ENCODE measurements around the gene JHY. TPM values are rescaled to one million over a fixed set of nuclear protein-coding genes. Genes with fewer than 3 reads are reported as not detected.

Gene JHY
- total RNA-seq, 1 donor from 2014 or later = 10.6 TPM

DNA sequence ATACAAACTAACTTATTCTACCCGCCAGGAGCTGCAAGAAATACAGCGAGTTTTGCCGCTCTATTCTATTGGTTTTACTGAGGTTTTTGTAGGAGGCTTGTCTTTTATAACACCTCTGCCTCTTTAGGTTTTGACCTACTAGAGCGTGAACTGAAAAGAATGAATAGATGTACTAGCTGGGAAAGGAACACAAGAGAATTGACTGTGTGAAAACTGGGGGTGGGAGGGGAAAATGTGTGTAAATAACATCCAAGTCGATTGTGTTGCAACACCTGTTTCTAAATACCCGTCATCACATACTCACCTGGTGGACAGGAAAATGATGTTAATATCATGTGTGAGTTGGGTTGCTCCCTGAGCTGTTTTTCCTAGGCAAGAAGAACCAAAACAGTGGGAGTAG is 12.9 kb upstream of the JHY start:
- FAIRE-seq (no peak), DNase-seq (ENCODE audit: low spot score in 2 of 2) (no peak)

DNA sequence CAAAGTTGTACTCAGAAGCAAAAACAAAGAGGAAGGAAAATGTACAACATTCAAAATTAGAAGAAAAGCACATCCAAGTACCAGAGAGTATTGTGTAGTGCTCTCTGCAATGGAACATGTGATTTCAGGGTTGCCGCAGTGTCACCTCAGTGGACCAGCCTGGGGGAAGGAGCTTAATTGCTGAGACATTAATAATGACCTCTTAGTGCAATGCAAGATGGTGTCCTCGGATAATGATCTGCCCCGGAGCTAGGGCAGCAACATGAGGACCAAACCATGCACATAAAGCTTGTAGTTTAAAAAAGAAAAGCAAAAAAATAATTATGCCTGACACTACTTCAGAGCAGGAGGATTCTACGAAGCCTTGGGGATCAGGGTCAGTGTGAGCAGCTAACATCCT is 11.3 kb upstream of the JHY start:
- DNase-seq (ENCODE audit: low spot score in 2 of 2) = no peak
- FAIRE-seq = no peak

- DNase-seq (ENCODE audit: low spot score in 2 of 2) (no peak), FAIRE-seq (no peak)
Observed at GRCh38 chr11:122872046-122872445, 10.5 kb upstream of the JHY start.

DNA sequence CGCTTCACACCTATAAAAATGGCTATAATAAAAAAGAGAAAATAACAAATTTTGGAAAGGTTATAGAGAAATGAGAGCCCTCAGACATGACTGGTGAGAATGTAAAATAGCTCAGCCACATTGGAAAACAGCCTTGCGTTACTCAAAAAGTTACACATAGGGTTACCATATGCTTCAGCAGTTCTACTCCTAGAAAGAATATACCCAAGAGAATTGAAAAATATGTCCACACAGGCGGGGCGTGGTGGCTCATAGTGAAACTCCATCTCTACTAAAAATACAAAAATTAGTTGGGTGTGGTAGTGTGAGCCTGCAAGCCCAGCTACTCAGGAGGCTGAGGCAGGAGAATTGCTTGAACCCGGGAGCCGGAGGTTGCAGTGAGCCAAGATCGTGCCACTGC is 7.6 kb upstream of the JHY start:
- FAIRE-seq = no peak
- no peak for DNase-seq (ENCODE audit: low spot score in 2 of 2)

DNA sequence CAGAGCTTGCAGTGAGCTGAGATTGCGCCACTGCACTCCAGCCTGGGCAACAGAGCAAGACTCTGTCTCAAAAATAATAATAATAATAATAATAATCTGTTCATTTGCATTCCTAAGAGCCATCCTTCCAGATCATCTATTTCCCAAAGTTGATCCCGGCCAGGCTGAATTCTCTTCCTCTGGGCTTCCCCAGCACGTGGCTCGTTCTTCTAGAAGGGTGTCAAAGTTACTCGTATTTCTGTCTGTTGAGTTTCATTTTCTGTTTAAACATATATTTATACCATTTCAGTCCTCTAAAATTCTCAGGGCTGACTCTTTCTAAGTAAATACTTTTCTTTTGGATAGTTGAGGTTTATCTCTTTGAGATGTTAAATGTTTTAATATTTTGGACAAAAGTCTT is 4.8 kb upstream of the JHY start:
- no peak for FAIRE-seq
- DNase-seq (ENCODE audit: low spot score in 2 of 2) = no peak

DNA sequence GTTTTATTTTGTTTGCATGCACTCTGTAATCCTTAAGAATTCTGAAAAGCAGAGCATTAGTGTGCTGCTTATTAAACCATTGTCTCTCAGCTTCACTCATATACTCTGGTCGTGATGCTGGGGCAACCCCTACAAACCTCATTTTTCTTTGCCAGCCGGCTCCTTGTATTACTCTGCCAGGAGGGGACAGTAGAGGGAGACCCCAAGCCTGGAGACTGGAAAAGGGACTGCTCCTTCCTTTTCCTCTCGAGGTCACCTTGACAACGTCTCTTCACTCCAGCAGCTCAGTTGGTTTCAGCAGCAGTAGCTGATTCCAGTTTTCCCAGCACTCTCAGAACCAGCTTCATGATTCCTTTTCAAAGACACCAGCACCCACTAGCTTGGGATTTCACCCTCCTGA is 2.8 kb upstream of the JHY start:
- DNase-seq (ENCODE audit: low spot score in 2 of 2) (no peak), FAIRE-seq (no peak)

DNA sequence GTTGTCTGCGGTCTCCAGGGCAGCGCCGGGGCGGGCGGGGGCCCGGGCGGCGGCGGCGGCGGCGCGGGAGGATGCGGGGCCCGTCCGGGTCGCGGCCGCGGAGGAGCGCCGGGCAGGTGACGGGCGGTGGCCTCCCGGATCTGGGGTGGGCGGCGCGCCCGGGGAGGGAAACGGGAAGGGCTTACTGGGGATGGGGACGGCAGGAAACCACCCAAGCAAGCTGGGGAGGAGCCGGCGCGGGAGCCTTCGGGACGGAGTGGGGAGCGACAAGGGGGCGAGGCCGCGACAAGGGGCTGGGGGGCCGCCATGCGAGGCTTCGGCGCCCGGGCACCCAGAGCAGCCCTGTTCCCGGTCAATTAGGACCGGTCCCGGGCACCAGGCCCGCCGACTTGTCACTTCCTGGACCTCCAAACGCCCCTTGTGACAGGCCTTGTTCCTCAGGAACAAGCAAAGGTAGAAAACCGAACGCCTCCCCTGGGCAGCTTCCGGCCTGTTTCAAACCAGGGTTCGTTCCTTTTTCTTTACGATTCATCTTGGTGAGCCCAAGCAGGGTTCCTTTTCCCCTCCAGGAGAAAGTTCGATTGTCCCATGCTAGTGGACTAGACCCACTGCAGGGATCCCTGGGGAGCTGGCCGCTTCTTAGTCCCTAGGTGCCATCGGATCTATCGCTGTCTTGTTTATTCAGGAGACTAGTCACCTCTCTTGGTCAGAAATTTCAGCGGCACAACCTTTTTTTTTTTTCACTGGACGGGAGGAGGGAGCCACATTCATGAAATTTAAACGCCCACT is 492 bp downstream of the JHY start:
- no peak for FAIRE-seq
- DNase-seq (ENCODE audit: low spot score in 2 of 2) = peak; percentile 13 to 28

GRCh38 chr11:122883646-122883979 is 1.1 kb downstream of the JHY start:
- FAIRE-seq (no peak), DNase-seq (ENCODE audit: low spot score in 2 of 2) (no peak)

DNA sequence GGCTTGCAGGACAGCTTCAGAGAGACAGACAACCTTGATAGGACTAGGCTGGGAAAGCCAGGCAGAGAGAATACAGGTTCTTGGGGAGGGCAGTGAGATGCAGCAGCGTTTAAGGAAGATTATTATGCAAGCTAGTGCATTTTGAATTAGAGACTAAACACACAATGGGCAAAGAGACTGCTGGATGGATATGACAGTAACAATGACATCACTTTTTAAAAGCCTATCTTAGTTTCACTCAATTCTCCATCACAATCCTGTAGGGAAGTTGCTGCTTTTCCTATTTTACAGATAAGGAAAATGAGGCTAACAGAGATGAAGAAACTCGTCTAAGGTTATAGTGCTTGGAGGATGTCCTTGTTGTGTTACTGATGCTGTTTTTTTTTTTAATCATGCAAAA is 5.6 kb downstream of the JHY start:
- no peak for DNase-seq (ENCODE audit: low spot score in 2 of 2)
- FAIRE-seq = no peak

DNA sequence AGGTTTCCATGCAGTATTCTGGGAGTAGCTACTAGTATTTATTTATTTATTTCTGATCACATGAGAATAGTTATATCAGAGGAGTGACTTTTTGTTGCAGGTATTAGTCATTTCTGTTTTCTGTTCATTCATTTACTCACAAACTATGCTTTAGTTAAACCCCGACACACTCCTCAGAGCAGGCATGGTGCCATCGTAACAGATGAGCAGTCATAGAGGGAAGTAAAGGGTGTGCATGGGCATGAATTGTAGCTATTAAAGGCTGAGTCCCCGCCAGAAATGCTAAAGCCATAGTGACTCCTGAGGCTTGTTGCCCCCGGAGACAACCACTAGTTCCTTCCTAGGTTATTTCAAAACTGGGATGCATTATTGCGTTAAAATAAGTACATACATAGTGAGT is 10.6 kb downstream of the JHY start:
- FAIRE-seq (no peak), DNase-seq (ENCODE audit: low spot score in 2 of 2) (no peak)

GRCh38 chr11:122895563-122895962 is 13.0 kb downstream of the JHY start:
- FAIRE-seq (no peak), DNase-seq (ENCODE audit: low spot score in 2 of 2) (no peak)

DNA sequence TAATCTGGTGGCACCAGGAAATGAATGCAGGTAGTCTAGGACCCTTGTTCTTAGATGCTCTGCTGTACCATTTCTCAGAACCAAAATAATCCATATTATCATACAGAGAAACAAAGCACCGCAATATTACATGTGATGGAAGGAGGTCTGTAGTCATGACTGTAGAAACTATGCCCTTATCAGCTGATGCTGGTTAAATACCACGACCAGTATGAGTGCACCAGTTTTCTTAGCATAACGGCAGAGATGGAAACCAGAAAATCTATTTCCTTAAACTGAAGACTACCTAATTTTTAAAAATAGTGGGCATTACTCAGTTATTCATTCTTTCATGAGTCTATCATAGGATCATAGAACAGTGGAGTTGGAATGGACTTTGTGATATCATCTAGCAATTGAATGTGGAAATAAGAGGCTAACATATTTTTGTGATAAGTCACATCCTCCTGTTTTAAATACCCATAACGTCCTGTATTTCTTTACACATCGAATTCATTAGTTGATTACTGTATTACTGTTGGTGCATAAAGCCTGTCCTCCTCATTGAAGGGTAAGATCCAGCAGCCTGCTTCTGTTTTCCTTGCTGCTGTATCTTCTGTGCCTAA is 15.1 kb downstream of the JHY start:
- FAIRE-seq (no peak), DNase-seq (ENCODE audit: low spot score in 2 of 2) (no peak)

GRCh38 chr11:122898799-122899198 is 16.2 kb downstream of the JHY start:
- no peak for FAIRE-seq
- no peak for DNase-seq (ENCODE audit: low spot score in 2 of 2)

DNA sequence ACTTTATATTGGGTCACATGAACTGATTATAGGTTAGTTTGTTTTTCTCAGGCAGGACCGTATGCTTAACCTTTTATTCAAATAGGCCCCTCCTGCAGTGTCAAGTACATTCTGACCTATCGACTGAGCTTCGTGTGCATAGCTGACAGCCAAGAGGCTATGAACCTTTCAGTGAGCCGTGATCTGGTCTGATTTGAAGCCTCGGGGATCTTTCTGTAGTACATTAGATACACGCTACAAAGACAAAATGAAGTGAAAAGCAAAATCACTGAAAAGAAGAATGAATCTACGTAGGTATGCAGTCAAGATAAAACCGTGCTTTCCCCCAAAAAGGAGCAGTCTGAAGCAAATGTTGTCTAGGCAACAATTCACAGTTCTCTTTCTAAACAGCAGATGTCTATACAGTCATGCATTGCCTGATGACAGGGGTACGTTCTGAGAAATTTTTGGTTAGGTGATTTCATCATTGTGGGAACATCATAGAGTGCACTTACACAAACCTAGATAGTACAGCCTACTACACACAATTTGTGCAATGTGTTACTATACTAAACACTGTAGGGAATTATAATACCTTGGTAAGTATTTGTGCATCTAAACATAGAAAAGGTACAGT is 18.1 kb downstream of the JHY start:
- no peak for FAIRE-seq
- DNase-seq (ENCODE audit: low spot score in 2 of 2) = no peak

- no peak for DNase-seq (ENCODE audit: low spot score in 2 of 2)
Observed at GRCh38 chr11:122902951-122903350, 20.4 kb downstream of the JHY start.

GRCh38 chr11:122910775-122911174 is 28.2 kb downstream of the JHY start:
- peak; percentile 53 for FAIRE-seq
- DNase-seq (ENCODE audit: low spot score in 2 of 2) = peak in 1 of 2 donors; percentile 14

More at GRCh38 chr11:122902951-122903350, 20.4 kb downstream of the JHY start:
- no peak for FAIRE-seq

DNA sequence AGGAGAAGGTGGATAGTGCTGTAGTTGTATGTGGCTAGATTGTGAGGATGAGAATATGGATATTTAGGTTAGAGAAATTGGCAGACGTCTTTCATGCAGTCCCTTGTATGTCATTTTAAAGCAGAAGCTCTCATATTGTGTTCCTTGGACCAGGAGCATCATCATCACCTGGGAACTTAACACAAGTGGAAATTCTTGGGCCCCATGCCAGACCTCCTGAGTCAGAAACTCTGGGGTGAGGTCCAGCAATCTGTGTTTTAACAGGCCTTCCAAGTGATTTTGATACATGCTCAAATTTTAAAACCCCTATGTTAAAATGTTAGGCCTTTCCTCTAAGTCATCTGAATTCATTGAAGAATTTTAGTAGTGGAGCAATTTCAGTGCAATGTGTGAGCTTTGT is 34.8 kb downstream of the JHY start:
- DNase-seq (ENCODE audit: low spot score in 2 of 2) = no peak
- no peak for FAIRE-seq

DNA sequence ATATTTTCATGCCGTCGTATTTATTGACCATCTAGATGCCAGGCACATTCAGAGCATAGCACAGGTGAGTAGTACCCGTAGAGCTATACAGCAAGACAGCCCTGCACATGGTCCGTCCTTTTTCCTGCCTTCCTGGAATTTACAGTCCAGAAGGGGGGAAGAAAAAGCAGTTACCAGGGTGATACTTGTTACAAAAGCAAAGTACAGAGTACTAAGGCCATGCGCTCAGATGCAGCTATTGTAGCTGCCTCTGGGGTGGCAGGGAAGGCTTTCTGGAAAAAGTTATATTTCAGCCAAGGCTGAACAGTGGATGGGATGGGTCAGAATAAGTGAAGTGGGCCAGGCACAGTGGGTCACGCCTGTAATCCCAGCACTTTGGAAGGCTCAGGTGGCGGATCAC is 36.2 kb downstream of the JHY start:
- DNase-seq (ENCODE audit: low spot score in 2 of 2) = no peak
- no peak for FAIRE-seq

GRCh38 chr11:122920579-122920978 is 38.0 kb downstream of the JHY start:
- no peak for DNase-seq (ENCODE audit: low spot score in 2 of 2)
- FAIRE-seq = no peak

GRCh38 chr11:122922893-122923292 is 40.3 kb downstream of the JHY start:
- no peak for FAIRE-seq
- no peak for DNase-seq (ENCODE audit: low spot score in 2 of 2)

- FAIRE-seq = no peak
- no peak for DNase-seq (ENCODE audit: low spot score in 2 of 2)
Observed at GRCh38 chr11:122923302-122923701, 40.7 kb downstream of the JHY start.

DNA sequence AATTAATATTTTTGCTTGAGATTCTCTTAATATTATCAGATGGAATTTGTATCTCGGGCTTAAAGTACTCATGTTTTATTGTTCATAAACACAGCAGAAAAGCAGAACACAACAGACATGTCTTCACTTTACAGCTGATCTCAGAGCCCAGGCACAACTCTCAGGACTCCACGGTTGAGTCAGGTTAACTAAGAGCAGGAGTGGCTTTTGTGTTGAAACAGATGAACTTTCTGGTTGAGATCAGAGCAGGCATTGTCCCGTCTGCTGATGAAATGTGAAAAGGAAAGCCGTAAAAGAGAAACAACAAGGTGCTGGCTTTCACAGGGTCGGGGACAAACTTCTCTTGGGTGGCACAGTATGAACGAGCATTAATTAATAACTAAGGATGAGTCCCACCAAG is 49.0 kb downstream of the JHY start:
- no peak for DNase-seq (ENCODE audit: low spot score in 2 of 2)
- no peak for FAIRE-seq
